H9 (cell line): Measurements from ENCODE around the gene RSPH9. TPM values are rescaled to one million over a fixed set of nuclear protein-coding genes. Genes with fewer than 3 reads are reported as not detected.

Source experiments
- DNase-seq: peaks from one replicate; pipeline ENCODE4 v3.0.0-alpha.2; 2017
- H2AFZ ChIP-seq: one replicate; pipeline ENCODE4 v1.6.1; 2013; ENCODE audit warnings: mild to moderate bottlenecking, low read length, control low read depth, moderate library complexity
- H2AK5ac ChIP-seq: 2 replicates; pipeline ENCODE4 v1.6.1; 2013; ENCODE audit warnings: low read length, control low read depth, mixed read lengths; ENCODE audit not compliant: insufficient read length
- H2BK120ac ChIP-seq: one replicate; pipeline ENCODE4 v1.6.1; 2013; ENCODE audit warnings: low read depth, mild to moderate bottlenecking, low read length, control low read depth, inconsistent platforms; ENCODE audit not compliant: poor library complexity, severe bottlenecking
- H2BK12ac ChIP-seq: 2 replicates; pipeline ENCODE4 v1.6.1; 2013; ENCODE audit warnings: low read length, control low read depth, mixed read lengths, low read depth; ENCODE audit not compliant: insufficient read length
- H2BK15ac ChIP-seq: 2 replicates; pipeline ENCODE4 v1.6.1; 2013; ENCODE audit warnings: low read depth, low read length, control low read depth
- H2BK20ac ChIP-seq: one replicate; pipeline ENCODE4 v1.6.1; 2013; ENCODE audit warnings: low read depth, mild to moderate bottlenecking, low read length, control low read depth, inconsistent platforms; ENCODE audit not compliant: poor library complexity, severe bottlenecking
- H2BK5ac ChIP-seq: 2 replicates; pipeline ENCODE4 v1.6.1; 2013; ENCODE audit warnings: low read length, control low read depth, mixed read lengths; ENCODE audit not compliant: insufficient read length
- H3K14ac ChIP-seq: 2 replicates; pipeline ENCODE4 v1.6.1; 2013; ENCODE audit warnings: low read length, control low read depth; ENCODE audit not compliant: insufficient read depth
- H3K18ac ChIP-seq: 2 replicates; pipeline ENCODE4 v1.6.1; 2013; ENCODE audit warnings: low read depth, mild to moderate bottlenecking, mixed read lengths, low read length, control low read depth; ENCODE audit not compliant: insufficient read length
- H3K23ac ChIP-seq: 2 replicates; pipeline ENCODE4 v1.6.1; 2013; ENCODE audit warnings: low read length, control low read depth, mixed read lengths, low read depth; ENCODE audit not compliant: insufficient read length
- H3K23me2 ChIP-seq: 2 replicates; pipeline ENCODE4 v1.6.1; 2013; ENCODE audit warnings: low read depth, mild to moderate bottlenecking, mixed read lengths, low read length, control low read depth; ENCODE audit not compliant: insufficient read length, poor library complexity, severe bottlenecking
- H3K27ac ChIP-seq: 2 replicates; pipeline ENCODE4 v1.5.1; 2013; ENCODE audit warnings: low read length, control low read depth, mixed read lengths, low read depth; ENCODE audit not compliant: insufficient read length
- H3K27me3 ChIP-seq: 2 replicates; pipeline ENCODE4 v1.6.1; 2013; ENCODE audit warnings: low read length, control low read depth, inconsistent platforms; ENCODE audit not compliant: insufficient read depth
- H3K4ac ChIP-seq: 2 replicates; pipeline ENCODE4 v1.6.1; 2013; ENCODE audit warnings: low read depth, mild to moderate bottlenecking, control low read depth, inconsistent platforms, low read length, moderate library complexity
- H3K4me1 ChIP-seq: 2 replicates; pipeline ENCODE4 v1.6.1; 2013; ENCODE audit warnings: low read length, control low read depth, inconsistent platforms; ENCODE audit not compliant: insufficient read depth
- H3K4me2 ChIP-seq: 2 replicates; pipeline ENCODE4 v1.6.1; 2013; ENCODE audit warnings: low read length, control low read depth, mixed read lengths; ENCODE audit not compliant: insufficient read length, insufficient read depth
- H3K56ac ChIP-seq: 2 replicates; pipeline ENCODE4 v1.6.1; 2013; ENCODE audit warnings: low read depth, mild to moderate bottlenecking, mixed read lengths, low read length, control low read depth; ENCODE audit not compliant: insufficient read length
- H3K79me1 ChIP-seq: 2 replicates; pipeline ENCODE4 v1.6.1; 2013; ENCODE audit warnings: low read depth, mild to moderate bottlenecking, moderate library complexity, low read length, control low read depth, inconsistent platforms; ENCODE audit not compliant: insufficient read depth, poor library complexity, severe bottlenecking
- H3K79me2 ChIP-seq: 2 replicates; pipeline ENCODE4 v1.6.1; 2013; ENCODE audit warnings: low read length, control low read depth, inconsistent platforms; ENCODE audit not compliant: insufficient read depth
- H3K9ac ChIP-seq: 2 replicates; pipeline ENCODE4 v1.6.1; 2013; ENCODE audit warnings: low read length, control low read depth, mixed read lengths; ENCODE audit not compliant: insufficient read length; ENCODE audit errors: extremely low read depth
- H3K9me3 ChIP-seq: one replicate; pipeline ENCODE4 v1.6.1; 2013; ENCODE audit warnings: low read depth, low read length, inconsistent platforms; ENCODE audit not compliant: control insufficient read depth
- H3T11ph ChIP-seq: one replicate; pipeline ENCODE4 v1.6.1; 2013; ENCODE audit warnings: mild to moderate bottlenecking, low read length, control low read depth, inconsistent platforms
- H4K20me1 ChIP-seq: one replicate; pipeline ENCODE4 v1.6.1; 2013; ENCODE audit not compliant: control insufficient read depth, insufficient read length, insufficient read depth
- H4K5ac ChIP-seq: 2 replicates; pipeline ENCODE4 v1.6.1; 2013; ENCODE audit warnings: low read depth, mild to moderate bottlenecking, mixed read lengths, low read length, control low read depth; ENCODE audit not compliant: insufficient read length
- H4K8ac ChIP-seq: replicated peaks from 2 replicates; pipeline ENCODE4 v1.6.1; 2013; ENCODE audit warnings: low read length, control low read depth, mixed read lengths, low read depth; ENCODE audit not compliant: insufficient read length
- H4K91ac ChIP-seq: 2 replicates; pipeline ENCODE4 v1.6.1; 2013; ENCODE audit warnings: low read depth, mild to moderate bottlenecking, moderate library complexity, mixed read lengths, low read length, control low read depth; ENCODE audit not compliant: insufficient read length
- H3K27ac Mint-ChIP-seq, 3 experiments: 2 replicates in 2 of 3; 3 replicates in 1 of 3; pipeline ENCODE4 v1.8.0; 2020 to 2021; ENCODE audit warnings: mixed read lengths in 3 of 3, mild to moderate bottlenecking in 1 of 3, moderate library complexity in 1 of 3
- H3K27me3 Mint-ChIP-seq: 2 replicates; pipeline ENCODE4 v1.8.0; 2021; ENCODE audit warnings: low read depth, mild to moderate bottlenecking, moderate library complexity, mixed read lengths
- H3K36me3 Mint-ChIP-seq, 3 experiments: 2 replicates in 2 of 3; 3 replicates in 1 of 3; pipeline ENCODE4 v1.8.0; 2020 to 2021; ENCODE audit warnings: low read depth in 3 of 3, mixed read lengths in 3 of 3; ENCODE audit not compliant: insufficient read depth in 1 of 3
- H3K4me1 Mint-ChIP-seq, 2 experiments: 2 replicates each; pipeline ENCODE4 v1.8.0; 2020; ENCODE audit warnings: mixed read lengths in 2 of 2
- H3K4me3 Mint-ChIP-seq, 2 experiments: 2 replicates in 1 of 2; 3 replicates in 1 of 2; pipeline ENCODE4 v1.8.0; 2020 to 2021; ENCODE audit warnings: mild to moderate bottlenecking in 2 of 2, mixed read lengths in 2 of 2, moderate library complexity in 1 of 2
- H3K9me3 Mint-ChIP-seq, 2 experiments: 2 replicates in 1 of 2; 3 replicates in 1 of 2; pipeline ENCODE4 v1.8.0; 2020; ENCODE audit warnings: mild to moderate bottlenecking in 2 of 2, mixed read lengths in 2 of 2, moderate library complexity in 1 of 2
- WGBS: extraction: QIAGEN DNeasy Blood & Tissue Kit; methylation state at CpG from one replicate; pipeline ENCODE4 v1.1.7; 2013; ENCODE audit warnings: missing lambda C conversion rate, low lambda C conversion rate, mixed read lengths; ENCODE audit not compliant: insufficient read length; ENCODE audit errors: extremely low coverage; 5-methylcytosine and 5-hydroxymethylcytosine counted together
- total RNA-seq: library from RNA; stranded (reverse); gene quantifications from 2 replicates; pipeline ENCODE4 v1.2.1, GENCODE V29; 2021
- TF ChIP-seq, protein P1 (sequence below): fragments of 200-600 bp; sonication (generic); conservative IDR thresholded peaks from 3 replicates; pipeline ENCODE4 v1.8.0; 2021; ENCODE audit warnings: antibody characterized with exemption, mild to moderate bottlenecking

RSPH9 gene
- total RNA-seq, 1 experiment from 2014 or later: 0.39 TPM

DNA sequence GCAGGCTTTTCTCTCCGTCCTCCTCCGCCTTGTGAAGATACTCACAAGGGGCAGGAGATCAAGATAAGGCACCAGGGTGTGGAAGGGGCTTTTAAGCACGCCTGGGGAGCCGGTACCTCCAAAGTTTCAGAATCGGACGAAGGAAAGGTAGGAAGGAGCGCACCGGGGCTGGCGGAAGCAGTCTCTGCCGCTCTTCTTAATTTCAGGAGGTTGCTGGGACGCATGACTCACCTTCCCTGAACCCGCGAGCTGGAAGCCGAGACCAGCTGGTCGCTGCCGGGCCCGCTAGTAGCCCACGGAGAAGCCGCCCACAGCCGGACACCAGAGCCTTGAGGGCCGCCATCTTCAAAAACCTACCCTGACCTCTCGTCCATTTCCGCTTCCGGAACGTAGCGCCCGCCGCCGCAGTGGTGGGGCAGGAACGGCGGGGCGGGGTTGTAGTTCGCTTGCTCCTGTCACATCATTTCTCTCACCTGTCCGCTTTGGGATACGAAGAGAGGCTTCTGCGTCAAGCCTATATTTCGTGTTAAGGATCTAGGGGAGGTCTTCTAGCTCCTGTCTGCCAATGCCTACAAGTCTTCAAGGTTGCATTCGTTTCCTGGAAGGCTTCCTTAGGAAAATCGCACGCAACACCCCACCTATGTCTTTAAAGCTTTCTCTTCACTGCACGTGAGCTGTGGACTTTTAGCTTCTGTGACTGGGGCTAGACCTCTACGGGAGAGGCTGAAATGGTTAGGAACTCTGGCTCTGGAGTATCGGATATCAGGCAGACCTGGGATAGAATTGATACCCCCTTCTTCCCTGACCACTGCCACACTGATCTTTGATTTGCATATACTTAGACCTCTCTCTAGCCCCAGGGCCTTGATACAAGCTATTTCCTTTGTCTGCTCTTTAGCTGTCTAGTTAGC, 42.9 kb downstream of the RSPH9 start, which contains the start of gene MRPS18A:
Gene MRPS18A, minus strand, starts transcription at position 355 of the 911 bp plus-strand sequence. Its CDS starts 12 bp downstream, at position 343.
- Histone ChIP-seq H2BK12ac (no peak within 1 kb of the TSS), H3K23me2 (peaks cover 8% of the 10 kb centered on the region), H3K9ac (peak within 1 kb of the TSS; percentile 89), H4K20me1 (no peaks in the 10 kb centered on the region), H3K23ac (no peak within 1 kb of the TSS), H2AK5ac (no peak within 1 kb of the TSS), H3K27ac (no peak within 1 kb of the TSS), H3K14ac (0 out of 2 replicates have a peak within 1 kb of the TSS, but pooled peaks have one; percentile 2), H3K9me3 (no peaks in the 10 kb centered on the region), H3K79me2 (peaks cover 26% of the 10 kb centered on the region), H4K91ac (no peak within 1 kb of the TSS), H2AFZ (no peak within 1 kb of the TSS), H3K4me2 (peak within 1 kb of the TSS; percentile 78), H2BK5ac (no peak within 1 kb of the TSS), H3K56ac (peak within 1 kb of the TSS; percentile 9), H2BK120ac (no peak within 1 kb of the TSS), H3K18ac (peak within 1 kb of the TSS; percentile 49), H3K79me1 (peaks cover 13% of the 10 kb centered on the region), H2BK20ac (no peak within 1 kb of the TSS), H4K8ac (no peak within 1 kb of the TSS), H3K4me1 (no peaks in the 10 kb centered on the region; the same call in 1 of the 2 replicates), H2BK15ac (no peak within 1 kb of the TSS), H3T11ph (no peak within 1 kb of the TSS), H4K5ac (no peak within 1 kb of the TSS), H3K27me3 (no peaks in the 10 kb centered on the region), H3K4ac (no peak within 1 kb of the TSS)
- H3K9me3 Mint-ChIP-seq: no peaks in the 10 kb centered on the region
- peak within 1 kb of the TSS; percentile 83 to 97 (median 91); a peak in 6 of 7 replicates for H3K27ac Mint-ChIP-seq
- WGBS: no CpG with 5 or more reads among the region's 43 CpGs
- H3K4me1 Mint-ChIP-seq: peaks cover 22 to 25% of the 10 kb centered on the region in 2 experiments
- TF ChIP-seq, protein P1, sequence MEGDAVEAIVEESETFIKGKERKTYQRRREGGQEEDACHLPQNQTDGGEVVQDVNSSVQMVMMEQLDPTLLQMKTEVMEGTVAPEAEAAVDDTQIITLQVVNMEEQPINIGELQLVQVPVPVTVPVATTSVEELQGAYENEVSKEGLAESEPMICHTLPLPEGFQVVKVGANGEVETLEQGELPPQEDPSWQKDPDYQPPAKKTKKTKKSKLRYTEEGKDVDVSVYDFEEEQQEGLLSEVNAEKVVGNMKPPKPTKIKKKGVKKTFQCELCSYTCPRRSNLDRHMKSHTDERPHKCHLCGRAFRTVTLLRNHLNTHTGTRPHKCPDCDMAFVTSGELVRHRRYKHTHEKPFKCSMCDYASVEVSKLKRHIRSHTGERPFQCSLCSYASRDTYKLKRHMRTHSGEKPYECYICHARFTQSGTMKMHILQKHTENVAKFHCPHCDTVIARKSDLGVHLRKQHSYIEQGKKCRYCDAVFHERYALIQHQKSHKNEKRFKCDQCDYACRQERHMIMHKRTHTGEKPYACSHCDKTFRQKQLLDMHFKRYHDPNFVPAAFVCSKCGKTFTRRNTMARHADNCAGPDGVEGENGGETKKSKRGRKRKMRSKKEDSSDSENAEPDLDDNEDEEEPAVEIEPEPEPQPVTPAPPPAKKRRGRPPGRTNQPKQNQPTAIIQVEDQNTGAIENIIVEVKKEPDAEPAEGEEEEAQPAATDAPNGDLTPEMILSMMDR: no peak
- H3K4me3 Mint-ChIP-seq: peak within 1 kb of the TSS; percentile 96 to 98
- H3K27me3 Mint-ChIP-seq: no peaks in the 10 kb centered on the region; the same call in 1 of the 2 replicates
- no peaks in the 10 kb centered on the region; a peak in 2 of 7 replicates for H3K36me3 Mint-ChIP-seq
- peak; percentile 89 for DNase-seq
